Measurements from ENCODE around the gene KLHL33. TPM values are rescaled to one million over a fixed set of nuclear protein-coding genes. Genes with fewer than 3 reads are reported as not detected.

The KLHL33 gene
- total RNA-seq, 2 donors from 2014 or later, result 0.26 TPM; not detected in 1

- ATAC-seq, result no peak
- Histone ChIP-seq H3K27ac (peak overlapping the region; percentile 84 to 95 (median 88)), H3K4me1 (peaks cover 44% of the 10 kb centered on the region), H3K9me3 (no peaks in the 10 kb centered on the region), H3K36me3 (replicated peaks in 1 of 2; ENCODE audit: insufficient read depth in 1 of 2, low read depth in 2 of 2) (peaks cover 3 to 17% of the 10 kb centered on the region in 2 donors), H3K4me3 (peak overlapping the region; percentile 52 to 80), H3K27me3 (no peaks in the 10 kb centered on the region)
- no peak for TF ChIP-seq CTCF (IDR thresholded peaks at IDR 0.05)
- TF ChIP-seq POLR2A (IDR thresholded peaks at IDR 0.05), result no peak
- DNase-seq, result peak; percentile 47 to 66 (median 56)
- WGBS, 2 donors, result 2 to 10% methylated on average over 7 to 32 of the region's 32 CpGs
- intact Hi-C loops (cut with DNase I), result loop anchor here (10.0 kb wide), 1 partner anchor 144 kb away; no protein-coding TSS in a partner anchor
Observed at GRCh38 chr14:20460458-20461224, 24.7 kb upstream of the KLHL33 start.

GRCh38 chr14:20458031-20458789, 22.2 kb upstream of the KLHL33 start:
- no peaks in the 10 kb centered on the region for H3K27me3 ChIP-seq
- peaks cover 55% of the 10 kb centered on the region for H3K4me1 ChIP-seq
- peaks cover 3 to 17% of the 10 kb centered on the region in 2 donors for H3K36me3 ChIP-seq (replicated peaks in 1 of 2; ENCODE audit: insufficient read depth in 1 of 2, low read depth in 2 of 2)
- TF ChIP-seq CTCF (IDR thresholded peaks at IDR 0.05) (no peak), POLR2A (IDR thresholded peaks at IDR 0.05) (no peak)
- no peaks in the 10 kb centered on the region for H3K9me3 ChIP-seq
- no peak overlapping the region for H3K4me3 ChIP-seq
- DNase-seq, result no peak
- H3K27ac ChIP-seq, result no peak overlapping the region
- WGBS, 2 donors, result 57 to 59% methylated on average over 7 to 8 of the region's 8 CpGs
- intact Hi-C loops (cut with DNase I), result no loop called here
- no peak for ATAC-seq

GRCh38 chr14:20456971-20457370, 21.0 kb upstream of the KLHL33 start:
- WGBS, 2 donors, result 61 to 83% methylated on average over 13 of the region's 13 CpGs
- Histone ChIP-seq H3K36me3 (replicated peaks in 1 of 2; ENCODE audit: insufficient read depth in 1 of 2, low read depth in 2 of 2) (peaks cover 3 to 21% of the 10 kb centered on the region in 2 donors), H3K27me3 (no peaks in the 10 kb centered on the region), H3K4me3 (no peak overlapping the region), H3K9me3 (no peaks in the 10 kb centered on the region), H3K4me1 (peaks cover 48% of the 10 kb centered on the region), H3K27ac (peak overlapping the region in 1 of 4 donors; percentile 95)
- TF ChIP-seq CTCF (IDR thresholded peaks at IDR 0.05), result no peak
- TF ChIP-seq POLR2A (IDR thresholded peaks at IDR 0.05), result no peak
- intact Hi-C loops (cut with DNase I), result no loop called here
- ATAC-seq, result no peak
- DNase-seq, result peak in 2 of 4 donors; percentile 16 to 18

DNA sequence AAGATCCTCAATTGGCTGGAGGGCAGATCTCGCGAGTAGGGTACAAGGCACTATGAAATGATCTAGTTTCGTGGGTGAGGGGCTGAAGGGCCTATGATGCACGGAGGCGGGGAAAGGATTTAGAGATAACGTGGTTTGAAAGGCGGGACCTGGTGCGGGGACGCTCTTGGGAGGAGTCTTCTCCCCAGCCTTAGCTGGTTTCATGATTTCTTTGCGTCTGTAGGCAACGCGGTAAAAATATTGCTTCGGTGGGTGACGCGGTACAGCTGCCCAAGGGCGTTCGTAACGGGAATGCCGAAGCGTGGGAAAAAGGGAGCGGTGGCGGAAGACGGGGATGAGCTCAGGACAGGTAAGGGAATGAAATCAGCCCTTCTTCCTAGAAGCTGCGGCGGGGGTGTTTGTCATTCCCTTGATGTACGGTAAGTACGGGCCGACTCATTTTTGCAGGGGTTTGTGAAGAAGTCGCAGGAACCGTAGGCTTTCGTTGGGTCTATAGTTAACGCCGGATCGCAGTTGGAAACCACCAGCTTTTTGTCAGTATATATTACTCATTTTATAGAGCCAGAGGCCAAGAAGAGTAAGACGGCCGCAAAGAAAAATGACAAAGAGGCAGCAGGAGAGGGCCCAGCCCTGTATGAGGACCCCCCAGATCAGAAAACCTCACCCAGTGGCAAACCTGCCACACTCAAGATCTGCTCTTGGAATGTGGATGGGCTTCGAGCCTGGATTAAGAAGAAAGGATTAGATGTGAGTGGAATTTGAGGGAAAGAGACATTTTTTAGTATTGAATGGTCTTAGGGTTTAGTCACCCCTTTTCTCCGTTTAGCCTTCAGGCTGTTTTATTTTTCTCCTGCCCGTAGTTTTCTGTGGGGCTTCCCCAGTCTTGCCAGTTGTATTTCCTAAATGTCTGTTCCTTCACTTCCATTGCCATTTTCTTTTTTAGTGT, 19.7 kb upstream of the KLHL33 start:
- Histone ChIP-seq H3K4me1 (peaks cover 47% of the 10 kb centered on the region), H3K27ac (peak overlapping the region; percentile 90 to 97 (median 96)), H3K36me3 (replicated peaks in 1 of 2; ENCODE audit: insufficient read depth in 1 of 2, low read depth in 2 of 2) (peaks cover 3 to 26% of the 10 kb centered on the region in 2 donors), H3K27me3 (no peaks in the 10 kb centered on the region), H3K4me3 (peak overlapping the region; percentile 82 to 95), H3K9me3 (no peaks in the 10 kb centered on the region)
- TF ChIP-seq CTCF (IDR thresholded peaks at IDR 0.05) (no peak), POLR2A (IDR thresholded peaks at IDR 0.05) (no peak)
- intact Hi-C loops (cut with DNase I), result no loop called here
- no peak for DNase-seq
- peak; percentile 54 for ATAC-seq
- WGBS, 2 donors, result 1% methylated on average over 39 of the region's 39 CpGs

Data from body of pancreas (tissue), 4 donors.